T47D (cell line): ENCODE data around the gene AQP11.
"Not testable (repeated sequence)": the region's sequence is repeated elsewhere in the genome, so short reads cannot be mapped to it uniquely, and the experiment has no call there.

ENCODE experiments used
- DNase-seq, 2 experiments: peaks; one replicate each; pipeline versions ENCODE4 v3.0.0 to v3.0.0-alpha.2; 2011 to 2012; ENCODE audit warnings: low read depth in 1 of 2, low spot score in 1 of 2
- JUND ChIP-seq: IDR thresholded peaks from 2 replicates; pipeline ENCODE4 v1.6.1; 2012; ENCODE audit warnings: low read depth
- in situ Hi-C: cut with HindIII; loops from 2 replicates; pipeline ENCODE4 v1.10.0; 2016; ENCODE audit warnings: low sequenced_read_pairs, low pct_unique_long_range_greater_than_20kb

AQP11 gene

DNA sequence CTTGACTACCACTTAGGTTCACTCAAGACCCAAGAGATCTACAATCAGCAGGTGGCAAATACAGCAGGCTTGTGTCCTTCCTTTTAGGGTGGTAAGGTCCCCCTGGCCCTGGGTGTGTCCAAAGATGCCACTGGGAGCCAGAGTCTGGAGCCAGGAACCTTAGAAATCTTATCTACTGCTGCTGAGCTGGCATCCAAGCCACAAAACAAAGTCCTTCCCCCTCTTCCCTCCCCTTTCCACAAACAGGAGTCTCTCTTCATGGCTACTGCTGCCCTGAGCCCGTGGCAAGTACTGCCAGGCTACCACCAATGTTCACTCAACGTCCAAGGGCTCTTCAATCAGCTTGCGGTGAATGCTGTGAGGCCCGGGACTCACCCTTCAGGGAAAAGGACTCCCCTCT, 21.4 kb upstream of the AQP11 start:
- TF ChIP-seq JUND = no peak
- in situ Hi-C loops = no loop called here
- no peak for DNase-seq

DNA sequence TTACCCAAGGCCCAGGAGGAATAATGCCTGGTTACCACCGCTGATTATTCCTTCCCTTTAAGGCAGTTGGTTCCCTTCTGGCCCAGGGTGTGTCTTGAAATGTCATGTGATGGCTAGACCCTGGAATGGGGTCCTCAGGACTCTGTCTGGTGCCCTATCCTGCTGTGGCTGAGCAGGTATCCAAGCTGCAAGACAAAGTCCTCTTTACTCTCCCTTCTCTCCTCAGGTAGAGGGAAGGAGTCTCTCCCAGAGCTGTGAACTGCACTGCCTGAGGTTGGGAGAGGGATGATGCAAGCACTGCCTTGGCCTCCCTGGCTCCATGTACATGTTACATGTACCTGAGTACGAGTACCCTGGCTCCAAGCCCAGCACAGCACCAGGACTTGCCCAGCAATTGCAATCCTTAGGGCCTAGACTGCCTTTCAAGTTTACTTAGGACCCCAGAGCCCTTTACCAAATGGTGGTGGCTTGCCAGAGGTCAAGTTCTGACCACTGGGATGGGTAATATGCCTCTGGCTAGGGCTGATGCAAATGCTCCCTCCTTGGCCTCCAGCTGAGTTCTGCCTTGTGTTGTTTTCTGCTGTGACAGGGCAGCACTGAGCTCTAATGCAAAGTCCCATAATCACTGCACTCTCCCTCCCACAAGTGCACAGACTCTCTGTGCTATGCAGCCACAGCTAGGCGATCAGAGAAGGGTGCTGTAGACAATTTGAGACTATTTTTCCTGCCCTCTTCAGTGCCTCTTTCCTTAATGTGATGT, 20.7 kb upstream of the AQP11 start:
- no peak for TF ChIP-seq JUND
- in situ Hi-C loops = no loop called here
- DNase-seq = no peak

DNA sequence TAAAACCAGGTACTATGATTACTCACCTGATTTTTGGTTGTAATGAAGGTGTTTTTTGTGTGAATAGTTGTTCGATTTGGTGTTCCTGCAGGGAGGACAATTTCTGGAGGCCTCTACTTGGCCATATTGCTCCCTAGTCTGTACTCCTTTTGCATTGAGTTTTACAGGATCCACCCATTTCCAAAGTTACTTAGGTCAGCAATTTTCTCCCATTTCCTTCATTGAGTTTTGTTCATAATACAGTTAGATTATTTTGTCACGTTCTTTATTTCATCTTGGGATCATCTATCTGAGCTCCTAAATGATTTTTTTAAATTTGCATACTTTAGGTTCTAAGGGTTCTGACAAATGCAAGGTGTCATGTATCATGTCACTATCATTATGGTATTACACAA, 20.1 kb upstream of the AQP11 start:
- in situ Hi-C loops = no loop called here
- TF ChIP-seq JUND = no peak
- DNase-seq = no peak

DNA sequence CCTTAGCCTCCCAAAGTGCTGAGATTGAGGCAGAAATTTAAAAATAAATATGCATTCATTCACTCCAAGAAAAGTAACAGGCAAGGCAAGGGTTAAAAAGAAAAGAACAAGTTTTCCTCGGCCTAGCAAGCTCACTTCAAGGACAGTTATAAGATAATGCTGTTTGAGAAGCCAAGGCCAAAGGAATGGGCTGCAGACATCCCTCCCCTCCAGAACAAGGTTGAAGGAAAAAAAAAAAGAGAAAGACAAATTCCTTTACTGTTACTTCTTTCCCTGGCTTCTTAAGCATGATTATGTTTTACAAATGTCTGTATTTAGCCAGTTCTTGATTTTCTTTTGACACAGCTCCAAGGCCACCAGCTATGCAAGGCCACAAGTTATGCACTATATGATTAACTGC, 18.9 kb upstream of the AQP11 start:
- in situ Hi-C loops = not testable (repeated sequence)

DNA sequence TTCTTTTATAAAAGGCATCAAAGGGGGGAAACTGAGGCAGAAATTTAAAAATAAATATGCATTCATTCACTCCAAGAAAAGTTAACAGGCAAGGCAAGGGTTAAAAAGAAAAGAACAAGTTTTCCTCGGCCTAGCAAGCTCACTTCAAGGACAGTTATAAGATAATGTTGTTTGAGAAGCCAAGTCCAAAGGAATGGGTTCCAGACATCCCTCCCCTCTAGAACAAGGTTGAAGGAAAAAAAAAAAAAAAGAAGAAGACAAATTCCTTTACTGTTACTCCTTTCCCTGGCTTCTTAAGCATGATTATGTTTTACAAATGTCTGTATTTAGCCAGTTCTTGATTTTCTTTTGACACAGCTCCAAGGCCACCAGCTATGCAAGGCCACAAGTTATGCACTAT, 14.3 kb upstream of the AQP11 start:
- in situ Hi-C loops, DNase-seq: not testable (repeated sequence)

More for the DNA sequence above, 18.9 kb upstream of the AQP11 start:
- not testable (repeated sequence) for DNase-seq

DNA sequence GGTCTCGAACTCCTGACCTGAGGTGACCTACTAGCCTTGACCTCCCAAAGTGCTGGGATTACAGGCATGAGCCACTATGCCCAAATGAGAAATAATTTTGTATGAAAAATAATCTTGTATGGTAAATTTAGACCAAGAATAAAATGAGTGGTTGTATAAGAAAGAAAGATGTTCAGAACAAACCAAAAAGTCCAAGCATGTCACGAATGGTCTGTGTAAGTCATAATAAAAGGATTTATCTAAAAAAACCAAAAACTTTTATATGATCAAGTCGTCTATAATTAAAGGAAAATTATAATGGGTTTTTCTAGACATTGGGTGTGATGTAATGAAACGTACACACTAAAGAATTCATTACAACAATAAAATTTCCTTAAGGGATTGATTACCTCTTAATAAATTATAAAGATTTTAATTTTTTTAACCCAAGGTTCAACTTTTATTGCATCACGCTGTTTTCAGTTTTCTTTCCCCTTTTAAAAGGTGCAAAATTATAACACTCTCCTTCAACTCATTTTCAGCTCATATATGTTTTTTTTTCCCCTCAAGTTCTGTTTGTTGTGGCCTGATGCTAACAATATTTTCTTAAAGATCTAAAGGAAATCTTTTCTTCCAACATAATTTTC, 8.9 kb upstream of the AQP11 start:
- peak in 1 of 2 experiments; percentile 66 for DNase-seq
- in situ Hi-C loops = no loop called here
- TF ChIP-seq JUND = no peak

DNA sequence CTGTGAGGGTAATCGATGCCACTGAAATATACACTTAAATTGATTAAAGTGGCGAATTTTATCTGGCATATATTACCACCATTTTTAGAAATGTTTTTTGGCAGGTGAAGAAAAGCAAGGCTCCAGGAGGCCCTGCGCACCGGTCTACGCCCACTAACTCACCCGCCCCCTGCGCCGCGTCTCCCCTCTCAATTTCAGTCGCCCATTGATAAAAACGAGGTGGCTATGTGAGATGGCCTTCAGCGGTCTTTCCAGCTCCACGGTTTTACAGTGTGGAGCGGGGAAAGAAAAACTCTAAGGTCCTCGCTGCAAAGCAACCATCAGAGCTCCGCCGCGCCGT, 602 bp upstream of the AQP11 start:
- no peak for TF ChIP-seq JUND
- DNase-seq = no peak
- in situ Hi-C loops = no loop called here

DNA sequence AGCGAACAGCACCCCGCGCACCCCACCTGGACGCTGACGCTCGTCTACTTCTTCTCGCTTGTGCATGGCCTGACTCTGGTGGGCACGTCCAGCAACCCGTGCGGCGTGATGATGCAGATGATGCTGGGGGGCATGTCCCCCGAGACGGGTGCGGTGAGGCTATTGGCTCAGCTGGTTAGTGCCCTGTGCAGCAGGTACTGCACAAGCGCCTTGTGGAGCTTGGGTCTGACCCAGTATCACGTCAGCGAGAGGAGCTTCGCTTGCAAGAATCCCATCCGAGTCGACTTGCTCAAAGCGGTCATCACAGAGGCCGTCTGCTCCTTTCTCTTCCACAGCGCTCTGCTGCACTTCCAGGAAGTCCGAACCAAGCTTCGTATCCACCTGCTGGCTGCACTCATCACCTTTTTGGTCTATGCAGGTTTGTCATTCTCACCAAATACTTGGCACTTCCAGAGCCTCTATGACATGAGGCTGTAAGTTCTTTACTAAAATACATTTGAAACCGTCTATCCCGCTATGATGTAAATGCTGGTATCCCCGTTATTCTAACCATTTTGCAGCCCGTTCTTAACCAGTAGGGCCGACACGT, 535 bp downstream of the AQP11 start:
- TF ChIP-seq JUND = no peak
- peak; percentile 60 to 80 for DNase-seq
- in situ Hi-C loops = no loop called here

DNA sequence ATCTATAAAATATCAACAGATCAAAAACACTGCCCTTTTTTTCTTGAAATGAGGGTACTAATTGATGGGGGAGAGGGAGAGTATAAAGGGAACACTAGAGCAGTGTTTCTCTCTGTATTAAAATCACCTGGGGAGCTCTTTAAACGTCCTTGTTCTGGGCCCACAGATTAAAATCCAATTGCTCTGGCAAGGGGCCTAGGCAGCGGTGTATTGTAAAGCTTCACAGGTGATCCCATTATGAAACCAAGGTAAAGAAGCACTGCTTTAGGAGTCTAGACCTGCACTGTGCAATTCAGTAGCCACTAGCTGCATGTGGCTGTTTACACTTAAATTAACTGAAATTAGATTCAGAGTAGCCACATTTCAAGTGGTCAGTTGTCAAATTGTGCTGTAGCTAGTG, 3.0 kb downstream of the AQP11 start:
- DNase-seq = no peak
- in situ Hi-C loops = no loop called here

DNA sequence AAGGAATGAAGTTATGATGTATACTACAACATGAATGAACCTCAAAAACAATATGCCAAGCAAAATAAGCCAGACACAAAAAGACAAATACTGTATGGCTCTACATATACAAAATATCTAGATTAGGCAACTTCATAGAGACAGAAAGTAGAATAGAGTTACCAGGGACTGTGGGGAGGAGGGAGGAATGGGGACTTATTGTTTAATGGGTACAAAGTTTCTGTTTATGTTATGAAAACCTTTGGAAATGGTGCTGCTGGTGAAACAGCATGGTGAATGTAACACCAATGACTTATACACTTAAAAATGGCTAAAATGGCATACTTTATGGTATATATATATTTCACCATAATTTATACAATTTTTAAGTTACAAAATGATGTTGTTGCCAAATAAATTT, 4.1 kb downstream of the AQP11 start:
- DNase-seq = no peak
- in situ Hi-C loops = no loop called here
- no peak for TF ChIP-seq JUND

More for the DNA sequence above, 3.0 kb downstream of the AQP11 start:
- TF ChIP-seq JUND = no peak

DNA sequence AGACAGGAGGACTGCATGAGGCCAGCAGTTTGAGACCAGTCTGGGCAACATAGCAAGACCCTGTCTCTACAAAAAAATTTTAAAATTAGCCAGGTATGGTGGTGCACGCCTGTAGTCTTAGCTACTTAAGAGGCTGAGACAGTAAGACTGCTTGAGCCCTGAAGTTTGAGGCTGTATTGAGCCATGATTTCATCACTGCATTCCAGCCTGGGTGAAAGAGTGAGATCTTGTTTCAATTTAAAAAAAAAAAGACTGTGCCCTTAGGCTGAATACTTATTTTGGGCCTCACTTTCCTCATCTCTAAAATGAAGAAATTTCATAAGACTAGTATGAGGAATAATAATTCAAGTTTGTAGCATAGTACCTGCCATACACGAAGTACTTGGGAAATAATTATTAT, 6.9 kb downstream of the AQP11 start:
- no peak for TF ChIP-seq JUND
- in situ Hi-C loops = no loop called here
- DNase-seq = peak in 1 of 2 experiments; percentile 41

DNA sequence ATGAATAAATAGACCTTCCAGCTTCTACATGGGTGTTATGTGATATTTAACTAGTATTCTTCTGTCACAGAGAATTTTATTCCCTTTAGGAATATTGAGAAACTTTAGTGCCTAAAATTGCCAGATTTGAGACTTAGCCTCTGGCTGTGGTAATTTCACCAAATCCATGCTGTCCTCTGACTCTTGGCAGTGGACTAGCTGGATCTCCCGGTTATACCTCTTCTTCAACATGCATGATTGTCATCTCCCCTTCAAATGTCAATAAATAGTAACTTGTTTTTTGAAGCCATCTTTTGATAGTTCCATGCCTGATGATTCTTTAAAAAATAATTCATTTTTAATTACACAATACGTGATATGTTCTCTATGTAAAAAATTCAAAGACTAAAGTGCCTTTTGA, 8.4 kb downstream of the AQP11 start:
- in situ Hi-C loops = no loop called here
- no peak for TF ChIP-seq JUND
- DNase-seq = peak in 1 of 2 experiments; percentile 92

DNA sequence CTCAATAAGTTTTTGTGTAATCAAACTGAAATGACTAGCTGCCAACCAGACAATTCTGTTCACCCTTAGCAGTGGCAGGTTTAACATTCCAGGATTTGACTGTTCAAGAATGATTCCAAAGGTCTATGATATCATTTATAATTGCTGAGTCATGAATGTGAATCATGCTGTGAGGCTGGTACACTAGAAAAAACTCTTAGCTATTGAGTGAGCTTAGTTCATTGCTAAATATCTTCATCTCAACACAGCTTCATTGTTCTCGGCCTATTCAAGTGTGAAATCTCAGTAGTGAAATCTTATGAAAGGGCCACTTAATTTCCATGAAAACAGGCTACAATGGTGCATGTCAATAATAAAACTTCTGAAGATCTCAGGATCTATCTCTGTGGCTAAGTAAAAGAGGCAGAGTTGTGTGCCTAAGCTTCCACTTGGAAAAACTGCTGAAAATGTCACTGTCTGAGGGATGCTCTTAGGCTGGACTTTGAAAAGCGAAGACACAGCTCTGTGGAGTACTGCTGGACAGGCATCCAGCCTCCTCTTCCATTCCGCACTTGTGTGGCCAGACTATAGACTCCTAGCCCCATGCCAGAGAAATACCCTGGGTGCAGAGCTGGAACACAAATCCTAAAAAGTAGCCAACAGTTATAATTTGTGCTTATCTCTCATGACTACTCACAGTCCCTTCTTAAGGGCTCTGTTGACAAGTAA, 12.8 kb downstream of the AQP11 start:
- TF ChIP-seq JUND = no peak
- in situ Hi-C loops = no loop called here
- no peak for DNase-seq
